Skin of body (tissue), 2 donors: ENCODE results near the gene CCDC88B. TPM values are rescaled to one million over a fixed set of nuclear protein-coding genes. Genes with fewer than 3 reads are reported as not detected.

Source experiments
- small RNA-seq: library from RNA; depleted of rRNA; stranded (forward); fragments of <200 nt; gene quantifications from one replicate; pipeline ENCODE3, GENCODE V24; 2014; ENCODE audit warnings: low replicate concordance
- total RNA-seq: library from RNA; depleted of rRNA; stranded (reverse); fragments of >200 nt; gene quantifications from one replicate; pipeline ENCODE4 v1.2.3, GENCODE V29; 2014

Gene CCDC88B
- total RNA-seq, 1 donor from 2014 or later, result 5.9 TPM

Small RNAs within 50 kb of the gene (small RNA-seq; reads per million reads assigned to genes)
- not detected for gene MIR1237
- gene MIR7155, result 0.09 reads per million
- gene RF00019, result not detected

Other genes with a start within 250 kb of the CCDC88B start
- gene MACROD1, start 174.1 kb upstream of the CCDC88B start, total RNA-seq, result 23.1 TPM
- 67.6 TPM for gene STIP1, start 154.0 kb upstream of the CCDC88B start, total RNA-seq
- 7.2 TPM for gene FERMT3, start 133.5 kb upstream of the CCDC88B start, total RNA-seq
- 13.7 TPM for gene TRPT1, start 114.0 kb upstream of the CCDC88B start, total RNA-seq
- gene NUDT22, start 113.9 kb upstream of the CCDC88B start, total RNA-seq, result 13.7 TPM
- gene DNAJC4, start 109.7 kb upstream of the CCDC88B start, total RNA-seq, result 15.2 TPM
- gene VEGFB, start 105.6 kb upstream of the CCDC88B start, total RNA-seq, result 31.9 TPM
- gene FKBP2, start 99.1 kb upstream of the CCDC88B start, total RNA-seq, result 39.4 TPM
- 43.1 TPM for gene PPP1R14B, start 93.3 kb upstream of the CCDC88B start, total RNA-seq
- gene PLCB3, start 88.7 kb upstream of the CCDC88B start, total RNA-seq, result 17.4 TPM
- 27.5 TPM for gene BAD, start 55.5 kb upstream of the CCDC88B start, total RNA-seq
- gene GPR137, start 54.4 kb upstream of the CCDC88B start, total RNA-seq, result 4.7 TPM
- not detected for gene KCNK4, start 48.9 kb upstream of the CCDC88B start, total RNA-seq
- gene CATSPERZ, start 39.8 kb upstream of the CCDC88B start, total RNA-seq, result 0.39 TPM
- 12.0 TPM for gene ESRRA, start 34.7 kb upstream of the CCDC88B start, total RNA-seq
- 108 TPM for gene TRMT112, start 22.6 kb upstream of the CCDC88B start, total RNA-seq
- gene PRDX5, start 22.1 kb upstream of the CCDC88B start, total RNA-seq, result 81.9 TPM
- gene RPS6KA4, start 19.0 kb downstream of the CCDC88B start, total RNA-seq, result 9.7 TPM
- not detected for gene SLC22A11, start 215.7 kb downstream of the CCDC88B start, total RNA-seq